HL-60/S4 treated with retinoic acid at 250 ng/mL for 4 days and 3 days (cell line): ENCODE data around the gene C4orf51.
"Not testable (repeated sequence)": the region's sequence is repeated elsewhere in the genome, so short reads cannot be mapped to it uniquely, and the experiment has no call there.

Source experiments
- in situ Hi-C: fragments of 300-500 bp; cut with MboI; formaldehyde crosslinking; loops from 2 replicates; pipeline ENCODE4 v1.7.0; 2022; ENCODE audit warnings: low sequenced_read_pairs

The C4orf51 gene

DNA sequence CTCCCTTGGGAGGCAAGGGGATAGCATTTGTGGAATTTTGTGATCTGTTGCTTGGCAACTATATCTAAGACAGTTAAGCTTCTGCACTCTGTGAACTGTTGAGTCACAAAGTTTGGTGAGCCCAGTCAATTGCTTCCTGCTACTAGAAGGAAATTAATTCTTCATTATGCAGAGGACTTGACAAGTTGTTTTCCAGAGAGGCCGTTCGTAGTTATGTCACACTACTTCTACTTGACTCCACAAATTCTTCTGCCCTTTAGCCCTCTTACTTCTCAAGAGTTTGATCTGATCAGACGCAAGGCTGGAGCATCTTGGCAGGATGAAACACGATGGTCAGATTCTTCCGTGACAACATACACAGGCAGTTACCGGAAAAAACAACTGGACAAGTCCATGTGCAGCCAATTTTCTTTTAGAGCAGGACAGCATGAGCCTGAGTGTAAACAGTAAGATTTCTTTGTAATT lies at the start of gene C4orf51:
Gene C4orf51 (plus strand): TSS at position 156 of the 465 bp plus-strand sequence. CDS start 58 bp downstream, at position 214.
- in situ Hi-C loops: no loop called here

GRCh38 chr4:145635117-145635516 lies 44.8 kb upstream of the C4orf51 start:
- in situ Hi-C loops: no loop called here

GRCh38 chr4:145635630-145636029 lies 44.3 kb upstream of the C4orf51 start:
- in situ Hi-C loops: no loop called here

DNA sequence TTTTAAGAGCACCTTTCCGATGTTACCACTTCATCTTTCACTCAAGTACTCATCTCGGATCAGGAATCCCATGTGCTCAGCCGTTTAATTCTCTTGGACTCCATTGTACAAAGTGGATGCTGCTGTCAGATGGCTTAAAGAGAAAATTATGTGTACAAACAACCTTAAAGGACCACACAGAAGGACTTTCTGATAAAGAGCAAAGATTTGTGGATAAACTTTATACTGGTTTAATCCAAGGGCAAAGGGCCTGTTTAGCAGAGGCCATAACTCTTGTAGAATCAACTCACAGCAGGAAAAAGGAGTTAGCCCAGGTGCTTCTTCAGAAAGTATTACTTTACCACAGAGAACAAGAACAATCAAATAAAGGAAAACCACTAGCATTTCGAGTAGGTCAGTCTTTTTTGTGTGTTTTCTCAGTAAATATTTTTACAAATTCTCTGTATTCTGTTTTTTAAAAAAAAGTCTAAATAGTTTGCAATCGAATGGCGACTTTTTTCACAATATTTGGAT lies 40.7 kb upstream of the C4orf51 start:
- in situ Hi-C loops: no loop called here

DNA sequence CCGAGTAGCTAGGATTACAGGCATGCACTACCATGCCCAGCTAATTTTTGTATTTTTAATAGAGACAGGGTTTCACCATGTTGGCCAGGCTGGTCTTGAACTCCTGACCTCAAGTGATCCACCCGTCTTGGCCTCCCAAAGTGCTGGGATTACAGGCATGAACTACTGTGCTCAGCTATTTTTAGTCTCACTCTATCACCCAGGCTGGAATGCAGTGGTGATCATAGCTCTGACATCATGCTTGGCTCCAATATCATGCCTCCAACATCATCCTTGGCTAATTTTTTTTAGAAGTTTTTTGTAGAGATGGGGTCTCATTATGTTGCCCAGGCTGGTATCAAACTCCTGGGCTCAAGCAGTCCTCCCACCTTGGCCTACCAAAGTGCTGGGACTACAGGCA lies 39.7 kb upstream of the C4orf51 start:
- in situ Hi-C loops: not testable (repeated sequence)

- in situ Hi-C loops: no loop called here
Measured at GRCh38 chr4:145643295-145643694, 36.7 kb upstream of the C4orf51 start.

- in situ Hi-C loops: no loop called here
Measured at GRCh38 chr4:145644699-145645098, 35.2 kb upstream of the C4orf51 start.

DNA sequence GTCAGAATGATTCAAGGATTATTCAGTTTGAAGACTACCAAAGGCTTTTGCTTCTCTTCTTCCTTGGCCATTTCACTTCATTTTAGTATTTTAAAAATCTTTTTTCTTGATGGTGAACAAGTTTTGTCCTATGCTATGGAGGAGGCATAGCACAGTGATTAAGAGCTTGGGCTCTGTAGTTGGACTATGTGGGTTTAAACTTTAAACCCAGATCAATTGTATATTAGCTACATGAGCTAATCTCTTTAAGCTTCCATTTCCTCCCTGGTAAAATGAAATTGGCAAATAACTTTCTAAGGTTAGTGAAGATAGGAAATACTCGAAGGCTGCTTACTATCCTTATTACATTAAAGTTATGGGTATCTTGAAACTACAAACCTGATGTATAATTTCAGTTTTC lies 23.8 kb upstream of the C4orf51 start:
- in situ Hi-C loops: no loop called here

GRCh38 chr4:145660064-145660463 lies 19.9 kb upstream of the C4orf51 start:
- in situ Hi-C loops: no loop called here

- in situ Hi-C loops: no loop called here
Measured at GRCh38 chr4:145663194-145663593, 16.8 kb upstream of the C4orf51 start.

GRCh38 chr4:145665773-145666172 lies 14.2 kb upstream of the C4orf51 start:
- in situ Hi-C loops: no loop called here

GRCh38 chr4:145670422-145670821 lies 9.5 kb upstream of the C4orf51 start:
- in situ Hi-C loops: no loop called here

DNA sequence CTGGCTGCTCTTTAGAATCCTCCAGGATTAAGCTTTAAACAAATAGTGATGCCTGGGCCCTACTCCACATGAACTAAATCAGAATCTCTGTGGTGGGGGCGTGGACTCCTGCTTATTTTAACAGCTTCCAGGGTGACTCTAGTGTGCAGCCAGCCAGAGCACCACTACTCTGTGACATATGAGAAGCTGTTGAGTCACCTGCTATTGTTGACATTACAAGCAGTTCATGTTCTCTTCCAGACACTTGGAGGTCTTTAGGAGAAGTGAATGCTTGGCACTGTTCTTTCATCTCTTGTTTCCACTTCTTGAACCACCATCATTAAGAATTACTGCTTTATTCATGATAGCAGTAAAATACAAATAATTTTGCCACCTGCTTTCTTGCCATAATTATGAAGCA lies 426 bp upstream of the C4orf51 start:
- in situ Hi-C loops: no loop called here

GRCh38 chr4:145680902-145681301 lies 956 bp downstream of the C4orf51 start:
- in situ Hi-C loops: no loop called here

DNA sequence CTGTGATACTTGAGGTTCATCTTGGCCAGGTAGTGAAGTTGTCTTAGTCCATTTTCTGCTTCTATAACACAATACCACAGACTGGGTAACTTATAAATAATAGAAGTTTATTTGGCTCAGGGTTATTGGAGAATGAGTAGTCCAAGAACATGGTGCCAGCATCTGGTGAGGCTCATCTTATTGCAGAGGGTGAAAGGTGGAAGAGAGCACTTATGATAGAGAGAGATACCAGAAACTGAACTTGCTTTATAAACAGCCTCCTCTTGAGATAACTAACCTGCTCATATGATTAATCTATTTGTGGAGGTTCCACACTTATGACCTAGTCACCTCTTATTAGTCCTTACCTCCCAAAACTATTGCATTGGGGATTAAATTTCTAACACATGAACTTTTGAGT lies 1.6 kb downstream of the C4orf51 start:
- in situ Hi-C loops: no loop called here

DNA sequence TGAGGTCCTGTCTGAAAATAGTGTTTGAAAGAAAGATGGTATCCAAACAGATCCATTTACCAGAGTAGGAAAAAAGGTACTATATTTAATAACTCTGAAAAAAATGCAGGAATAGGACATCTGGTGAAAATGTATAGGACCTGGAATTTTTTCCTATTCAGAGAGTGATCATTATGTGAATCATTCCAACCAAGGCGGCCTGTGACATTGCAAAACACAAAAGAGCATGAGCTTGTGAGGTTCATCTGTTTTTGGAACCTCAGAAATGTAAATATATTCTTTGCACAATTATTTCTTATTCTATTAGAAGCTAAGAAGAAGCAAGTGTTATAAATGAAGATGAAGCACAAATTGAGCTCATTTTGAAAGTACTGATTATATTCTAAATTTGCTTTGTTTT lies 2.0 kb downstream of the C4orf51 start:
- in situ Hi-C loops: no loop called here

DNA sequence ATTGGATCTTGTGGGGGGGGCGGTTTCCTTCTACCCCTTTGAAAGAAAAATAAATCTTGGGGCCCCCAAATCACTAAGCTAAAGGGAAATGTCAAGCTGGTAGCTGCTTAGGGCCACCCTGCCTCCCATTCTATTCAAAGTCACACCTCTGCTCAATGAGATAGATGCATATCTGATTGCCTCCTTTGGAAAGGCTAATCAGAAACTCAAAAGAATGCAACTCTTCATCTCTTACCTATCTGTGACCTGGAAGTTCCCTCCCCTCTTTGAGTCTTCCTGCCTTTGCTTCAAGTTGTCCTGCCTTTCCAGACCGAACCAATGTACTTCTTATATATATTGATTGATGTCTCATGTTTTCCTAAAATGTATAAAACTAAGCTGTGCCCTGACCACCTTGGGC lies 7.0 kb downstream of the C4orf51 start:
- in situ Hi-C loops: no loop called here

GRCh38 chr4:145690610-145691009 lies 10.7 kb downstream of the C4orf51 start:
- in situ Hi-C loops: no loop called here

- in situ Hi-C loops: not testable (repeated sequence)
Measured at GRCh38 chr4:145691416-145691815, 11.5 kb downstream of the C4orf51 start.

DNA sequence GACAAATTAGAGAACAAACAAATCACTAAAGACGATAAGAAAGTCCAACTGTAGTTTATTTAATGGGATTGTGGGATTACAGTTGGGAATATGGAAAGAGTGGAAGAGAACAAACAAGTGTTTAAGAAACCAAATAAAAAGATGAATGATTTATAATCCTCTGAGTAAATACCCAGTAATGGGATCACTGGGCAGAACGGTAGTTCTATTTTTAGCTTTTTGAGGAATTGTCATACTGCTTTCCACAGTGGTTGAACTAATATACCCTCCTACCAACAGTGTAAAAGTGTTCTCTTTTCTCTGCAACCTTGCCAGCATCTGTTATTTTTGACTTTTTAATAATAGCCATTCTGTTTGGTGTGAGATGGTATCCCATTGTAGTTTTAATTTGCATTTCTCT lies 15.0 kb downstream of the C4orf51 start:
- in situ Hi-C loops: no loop called here

GRCh38 chr4:145697332-145697731 lies 17.4 kb downstream of the C4orf51 start:
- in situ Hi-C loops: no loop called here

GRCh38 chr4:145698507-145698906 lies 18.6 kb downstream of the C4orf51 start:
- in situ Hi-C loops: no loop called here

DNA sequence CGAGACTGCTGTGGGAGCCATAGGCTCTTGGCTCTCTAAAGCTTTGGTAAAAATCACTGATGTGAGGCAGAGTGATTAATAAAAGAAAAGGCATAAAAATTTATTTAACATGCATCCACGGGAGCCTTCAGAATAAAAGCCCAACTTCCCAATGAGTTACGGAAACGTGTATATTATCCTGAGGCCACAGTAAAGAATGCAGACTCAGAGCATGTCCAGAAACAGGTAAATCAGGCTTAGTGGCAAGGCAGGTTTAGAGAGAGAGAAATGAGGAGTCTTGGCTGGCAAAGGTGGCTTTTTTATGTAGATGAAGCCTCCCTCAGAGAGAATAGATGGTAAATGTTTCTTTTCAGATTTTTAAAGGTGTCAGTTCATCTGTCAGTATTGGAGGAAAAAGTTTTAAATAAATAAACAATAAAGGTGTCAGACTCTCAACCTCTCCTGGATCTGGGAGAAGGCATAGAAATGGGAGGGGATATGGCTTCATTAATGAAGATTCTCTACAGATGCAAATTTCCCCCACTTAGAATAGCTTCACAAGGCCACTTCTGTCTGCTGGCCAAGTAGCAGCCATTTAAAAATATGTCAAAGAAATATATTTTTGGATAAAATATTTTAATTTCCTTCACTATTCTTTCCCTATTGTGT lies 24.0 kb downstream of the C4orf51 start:
- in situ Hi-C loops: no loop called here
